NCI-H2196 treated with DMSO at 0.1 percent for 48 hours (cell line): ENCODE results near the gene TMEM134.
"Not testable (repeated sequence)": the region's sequence is repeated elsewhere in the genome, so short reads cannot be mapped to it uniquely, and the experiment has no call there.

Experiments used
- DNase-seq: peaks from one replicate; lab custom pipeline; 2025; ENCODE audit not compliant: unreplicated experiment; lab: John Stamatoyannopoulos, UW

Gene TMEM134

GRCh38 chr11:67428052-67429001, 40.7 kb downstream of the TMEM134 start, which contains the start of gene RPS6KB2:
Gene RPS6KB2, plus strand, starts transcription at chr11:67428494. Its CDS starts 52 bp downstream, at chr11:67428546.
- peak; percentile 89 for DNase-seq

GRCh38 chr11:67427364-67427859, 41.6 kb downstream of the TMEM134 start:
- not testable (repeated sequence) for DNase-seq

- no peak for DNase-seq
Measured at GRCh38 chr11:67423891-67424613, 45.0 kb downstream of the TMEM134 start.

- DNase-seq = no peak
Measured at GRCh38 chr11:67423466-67423865, 45.6 kb downstream of the TMEM134 start.

GRCh38 chr11:67422891-67423290, 46.2 kb downstream of the TMEM134 start:
- DNase-seq = no peak

GRCh38 chr11:67421430-67422031, 47.5 kb downstream of the TMEM134 start:
- DNase-seq = no peak

- DNase-seq = peak; percentile 77
Measured at GRCh38 chr11:67420646-67421429, 48.2 kb downstream of the TMEM134 start.

GRCh38 chr11:67420147-67420645, 48.9 kb downstream of the TMEM134 start:
- DNase-seq = no peak

- no peak for DNase-seq
Measured at GRCh38 chr11:67419325-67420049, 49.6 kb downstream of the TMEM134 start.

- DNase-seq = no peak
Measured at GRCh38 chr11:67418476-67419281, 50.4 kb downstream of the TMEM134 start.

GRCh38 chr11:67417425-67417824, 51.6 kb downstream of the TMEM134 start:
- no peak for DNase-seq

GRCh38 chr11:67416416-67417335, 52.4 kb downstream of the TMEM134 start:
- DNase-seq = peak; percentile 56

- no peak for DNase-seq
Measured at GRCh38 chr11:67415501-67416304, 53.3 kb downstream of the TMEM134 start, which contains the start of gene CARNS1. Gene CARNS1, plus strand, starts transcription at chr11:67415678. Its CDS starts 522 bp downstream, at chr11:67416200.

GRCh38 chr11:67413266-67413849, 55.7 kb downstream of the TMEM134 start:
- no peak for DNase-seq

GRCh38 chr11:67412495-67413179, 56.4 kb downstream of the TMEM134 start:
- no peak for DNase-seq

GRCh38 chr11:67411785-67412152, 57.3 kb downstream of the TMEM134 start:
- no peak for DNase-seq
